B cell (primary cell): ENCODE data around the gene GRID1. TPM values are rescaled to one million over a fixed set of nuclear protein-coding genes. Genes with fewer than 3 reads are reported as not detected.

Experiments
- ATAC-seq: fragments of 200-7000 bp; cut with Tn5 transposase; one replicate; pipeline ENCODE4 v1.10.0; 2021; ENCODE audit warnings: low read depth, mild to moderate bottlenecking, moderate number of reproducible peaks, moderate library complexity
- CTCF ChIA-PET: fragments of 350-600 bp; sonication (Branson Sonifier 250); formaldehyde crosslinking; loops from one replicate; lab custom pipeline; 2021; ENCODE audit warnings: antibody characterized with exemption, inconsistent platforms; lab: Charles Lee
- POLR2A ChIA-PET: fragments of 350-600 bp; sonication (Branson Sonifier 250); formaldehyde crosslinking; loops from one replicate; lab custom pipeline; 2021; ENCODE audit warnings: antibody characterized with exemption; lab: Charles Lee
- DNase-seq: peaks from one replicate; pipeline ENCODE4 v3.0.0; 2013
- H2AFZ ChIP-seq: 2 replicates; pipeline ENCODE4 v1.6.1; 2012; ENCODE audit warnings: mild to moderate bottlenecking, low read depth, low read length; ENCODE audit not compliant: insufficient read depth, poor library complexity, severe bottlenecking
- H3K27ac ChIP-seq, 2 donors: 1 replicate in 1 of 2; 2 replicates in 1 of 2; pipeline ENCODE4 v1.5.1; 2012 to 2013; ENCODE audit warnings: low read length in 2 of 2, mild to moderate bottlenecking in 2 of 2, moderate library complexity in 1 of 2
- H3K27me3 ChIP-seq, 4 experiments: fragments of 200-600 bp in 1 of 4; sonication (generic) in 1 of 4; replicated peaks in 1 of 4; 1 replicate in 2 of 4; 2 replicates in 2 of 4; pipeline versions ENCODE4 v1.6.1 to v1.7.0; 2013 to 2016; ENCODE audit warnings: low read length in 3 of 4, mild to moderate bottlenecking in 2 of 4, mixed read lengths in 1 of 4, moderate library complexity in 1 of 4; ENCODE audit not compliant: insufficient read depth in 4 of 4, control insufficient read depth in 3 of 4; ENCODE audit errors: control extremely low read depth in 1 of 4
- H3K36me3 ChIP-seq, 2 experiments: replicated peaks in 1 of 2; 1 replicate in 1 of 2; 2 replicates in 1 of 2; pipeline versions ENCODE4 v1.6.1 to v1.7.1; 2013; ENCODE audit warnings: low read length in 1 of 2; ENCODE audit not compliant: insufficient read depth in 2 of 2, control insufficient read depth in 1 of 2; ENCODE audit errors: control extremely low read depth in 1 of 2, extremely low read depth in 1 of 2
- H3K4me1 ChIP-seq, 2 donors: fragments of 200-600 bp in 1 of 2; sonication (generic) in 1 of 2; 1 replicate in 1 of 2; 2 replicates in 1 of 2; pipeline versions ENCODE4 v1.5.1 to v1.6.1; 2013 to 2017; ENCODE audit warnings: low read length in 2 of 2; ENCODE audit not compliant: control insufficient read depth in 2 of 2, insufficient read depth in 2 of 2
- H3K4me2 ChIP-seq: replicated peaks from 2 replicates; pipeline ENCODE3; 2012; ENCODE audit warnings: mild to moderate bottlenecking, low read depth, low read length; ENCODE audit not compliant: poor library complexity, severe bottlenecking
- H3K4me3 ChIP-seq, 5 experiments: fragments of 200-600 bp in 1 of 5; sonication (generic) in 1 of 5; 1 replicate in 3 of 5; 2 replicates in 2 of 5; pipeline versions ENCODE4 v1.5.1 to v1.7.0; 2011 to 2016; ENCODE audit warnings: low read length in 4 of 5, mild to moderate bottlenecking in 4 of 5, low read depth in 2 of 5, control low read depth in 1 of 5, moderate library complexity in 1 of 5; ENCODE audit not compliant: insufficient read depth in 1 of 5; ENCODE audit errors: control extremely low read depth in 1 of 5, extremely low read depth in 1 of 5
- H3K79me2 ChIP-seq: fragments of 200-600 bp; sonication (generic); one replicate; pipeline ENCODE4 v1.6.0; 2016; ENCODE audit warnings: low read length; ENCODE audit not compliant: control insufficient read depth, insufficient read depth
- H3K9ac ChIP-seq: fragments of 200-600 bp; sonication (generic); 2 replicates; pipeline ENCODE4 v1.6.1; 2017; ENCODE audit warnings: mild to moderate bottlenecking, low read length, moderate library complexity
- H3K9me3 ChIP-seq, 3 donors: one replicate each; pipeline versions ENCODE4 v1.6.1 to v1.7.1; 2013; ENCODE audit warnings: low read length in 2 of 3; ENCODE audit not compliant: control insufficient read depth in 2 of 3, insufficient read depth in 1 of 3; ENCODE audit errors: control extremely low read depth in 1 of 3
- H4K20me1 ChIP-seq: 2 replicates; pipeline ENCODE4 v1.6.0; 2012; ENCODE audit warnings: mild to moderate bottlenecking, low read length; ENCODE audit not compliant: insufficient read depth, control insufficient read depth, poor library complexity, severe bottlenecking
- H3K27ac Mint-ChIP-seq: one replicate; pipeline ENCODE4 v1.8.0; 2021; ENCODE audit warnings: mixed read lengths
- H3K27me3 Mint-ChIP-seq: one replicate; pipeline ENCODE4 v1.8.0; 2021; ENCODE audit warnings: mixed read lengths
- H3K4me1 Mint-ChIP-seq: one replicate; pipeline ENCODE4 v1.8.0; 2021; ENCODE audit warnings: mixed read lengths
- H3K4me3 Mint-ChIP-seq: one replicate; pipeline ENCODE4 v1.8.0; 2021; ENCODE audit warnings: mixed read lengths
- H3K9me3 Mint-ChIP-seq: one replicate; pipeline ENCODE4 v1.8.0; 2022; ENCODE audit warnings: mixed read lengths; ENCODE audit not compliant: insufficient read depth
- CTCF ChIP-seq: fragments of 200-600 bp; IDR thresholded peaks from one replicate; pipeline ENCODE4 v1.8.0; 2022; ENCODE audit warnings: antibody characterized with exemption, mild to moderate bottlenecking
- EZH2 ChIP-seq: IDR thresholded peaks from 2 replicates; pipeline ENCODE4 v1.6.1; 2012; ENCODE audit warnings: borderline replicate concordance, low read depth, mild to moderate bottlenecking, moderate library complexity, low read length; ENCODE audit not compliant: insufficient read depth, poor library complexity, severe bottlenecking
- WGBS: methylation state at CpG from one replicate; pipeline ENCODE4 v1.1.5; 2013; ENCODE audit warnings: missing lambda C conversion rate; ENCODE audit not compliant: insufficient coverage; 5-methylcytosine and 5-hydroxymethylcytosine counted together
- intact Hi-C: fragments of 100-400 bp; cut with micrococcal nuclease; formaldehyde crosslinking; loops from one replicate; pipeline ENCODE4 v1.10.0; 2022
- polyA plus RNA-seq: library from polyadenylated mRNA; depleted of rRNA; stranded (reverse); fragments of >200 nt; gene quantifications from 2 replicates; pipeline ENCODE4 v1.2.3, GENCODE V29; 2012
- total RNA-seq, 2 donors: library from RNA; stranded (reverse); fragments of 120-200 nt in 1 of 2; gene quantifications; 1 replicate in 1 of 2; 2 replicates in 1 of 2; pipeline versions ENCODE4 v1.2.3 to v1.2.4, GENCODE V29; 2013 to 2022

Gene GRID1
- total and polyA plus RNA-seq, 2 donors (not counting 1 experiment from before 2014, with no cell fraction given), result not detected

GRCh38 chr10:86294346-86295265, 72.0 kb downstream of the GRID1 start:
- Histone ChIP-seq H3K4me1 (no peaks in the 10 kb centered on the region), H3K36me3 (no peaks in the 10 kb centered on the region), H3K27me3 (peaks cover 0 to 3% (median 0%) of the 10 kb centered on the region in 4 experiments), H3K4me3 (no peak overlapping the region), H2AFZ (no peak overlapping the region), H4K20me1 (no peaks in the 10 kb centered on the region), H3K27ac (no peak overlapping the region), H3K79me2 (no peaks in the 10 kb centered on the region), H3K9ac (no peak overlapping the region), H3K9me3 (no peaks in the 10 kb centered on the region), H3K4me2 (no peak overlapping the region)
- CTCF ChIA-PET, result no interaction called here
- POLR2A ChIA-PET, result no interaction called here
- DNase-seq (no peak), ATAC-seq (no peak)
- Mint-ChIP-seq H3K9me3 (no peaks in the 10 kb centered on the region), H3K27me3 (peaks cover 16% of the 10 kb centered on the region), H3K27ac (no peak overlapping the region), H3K4me1 (no peaks in the 10 kb centered on the region), H3K4me3 (no peak overlapping the region)
- WGBS, result 86% methylated on average over 16 of the region's 16 CpGs
- no peak for TF ChIP-seq CTCF
- TF ChIP-seq EZH2, result no peak
- intact Hi-C loops, result no loop called here

GRCh38 chr10:86293396-86293791, 73.2 kb downstream of the GRID1 start:
- Histone ChIP-seq H3K27ac (no peak overlapping the region), H3K36me3 (no peaks in the 10 kb centered on the region), H3K27me3 (peaks cover 0 to 1% (median 0%) of the 10 kb centered on the region in 4 experiments), H3K9me3 (no peaks in the 10 kb centered on the region), H3K4me2 (no peak overlapping the region), H3K79me2 (no peaks in the 10 kb centered on the region), H3K4me1 (no peaks in the 10 kb centered on the region), H4K20me1 (no peaks in the 10 kb centered on the region), H3K9ac (no peak overlapping the region), H3K4me3 (no peak overlapping the region), H2AFZ (no peak overlapping the region)
- WGBS, result no CpG with 5 or more reads among the region's 2 CpGs
- TF ChIP-seq EZH2 (no peak), CTCF (no peak)
- intact Hi-C loops, result no loop called here
- H3K9me3 Mint-ChIP-seq, result no peaks in the 10 kb centered on the region
- peaks cover 16% of the 10 kb centered on the region for H3K27me3 Mint-ChIP-seq
- H3K4me3 Mint-ChIP-seq, result no peak overlapping the region
- ChIA-PET CTCF (no interaction called here), POLR2A (no interaction called here)
- H3K27ac Mint-ChIP-seq, result no peak overlapping the region
- ATAC-seq (no peak), DNase-seq (no peak)
- no peaks in the 10 kb centered on the region for H3K4me1 Mint-ChIP-seq
